GM18907 (cell line): ENCODE data around the gene NEU2.
A peak's percentile ranks its signal among the peaks of the same experiment; 100 is the strongest.

Source experiments
- ATAC-seq: cut with Tn5 transposase; IDR thresholded peaks from one replicate; pipeline ENCODE4 v1.9.1; 2021; ENCODE audit warnings: mild to moderate bottlenecking, moderate library complexity; ENCODE audit not compliant: unreplicated experiment

Gene NEU2

GRCh38 chr2:233075141-233075965 is 42.9 kb downstream of the NEU2 start:
- peak; percentile 20 for ATAC-seq

- peak; percentile 55 for ATAC-seq
Observed at GRCh38 chr2:233075966-233076339, 43.5 kb downstream of the NEU2 start.

- ATAC-seq, result no peak
Observed at GRCh38 chr2:233076749-233077148, 44.3 kb downstream of the NEU2 start.

GRCh38 chr2:233079473-233079877 is 47.0 kb downstream of the NEU2 start:
- ATAC-seq, result peak; percentile 48

GRCh38 chr2:233079953-233080835 is 47.7 kb downstream of the NEU2 start:
- ATAC-seq, result no peak

GRCh38 chr2:233080836-233081229 is 48.4 kb downstream of the NEU2 start:
- ATAC-seq, result no peak

- peak; percentile 25 for ATAC-seq
Observed at GRCh38 chr2:233081232-233081730, 48.8 kb downstream of the NEU2 start.

GRCh38 chr2:233081731-233082221 is 49.3 kb downstream of the NEU2 start:
- ATAC-seq, result peak; percentile 3

GRCh38 chr2:233082222-233082930 is 49.9 kb downstream of the NEU2 start:
- peak; percentile 43 for ATAC-seq

- ATAC-seq, result no peak
Observed at GRCh38 chr2:233082931-233083755, 50.7 kb downstream of the NEU2 start.

- ATAC-seq, result no peak
Observed at GRCh38 chr2:233083782-233084181, 51.3 kb downstream of the NEU2 start.

GRCh38 chr2:233084488-233084887 is 52.0 kb downstream of the NEU2 start:
- ATAC-seq, result peak; percentile 28
